ENCODE measurements around the gene ALCAM. TPM values are rescaled to one million over a fixed set of nuclear protein-coding genes. Genes with fewer than 3 reads are reported as not detected.

Gene ALCAM
- polyA plus RNA-seq, 4 donors, result 106 to 235 (median 159) TPM

DNA sequence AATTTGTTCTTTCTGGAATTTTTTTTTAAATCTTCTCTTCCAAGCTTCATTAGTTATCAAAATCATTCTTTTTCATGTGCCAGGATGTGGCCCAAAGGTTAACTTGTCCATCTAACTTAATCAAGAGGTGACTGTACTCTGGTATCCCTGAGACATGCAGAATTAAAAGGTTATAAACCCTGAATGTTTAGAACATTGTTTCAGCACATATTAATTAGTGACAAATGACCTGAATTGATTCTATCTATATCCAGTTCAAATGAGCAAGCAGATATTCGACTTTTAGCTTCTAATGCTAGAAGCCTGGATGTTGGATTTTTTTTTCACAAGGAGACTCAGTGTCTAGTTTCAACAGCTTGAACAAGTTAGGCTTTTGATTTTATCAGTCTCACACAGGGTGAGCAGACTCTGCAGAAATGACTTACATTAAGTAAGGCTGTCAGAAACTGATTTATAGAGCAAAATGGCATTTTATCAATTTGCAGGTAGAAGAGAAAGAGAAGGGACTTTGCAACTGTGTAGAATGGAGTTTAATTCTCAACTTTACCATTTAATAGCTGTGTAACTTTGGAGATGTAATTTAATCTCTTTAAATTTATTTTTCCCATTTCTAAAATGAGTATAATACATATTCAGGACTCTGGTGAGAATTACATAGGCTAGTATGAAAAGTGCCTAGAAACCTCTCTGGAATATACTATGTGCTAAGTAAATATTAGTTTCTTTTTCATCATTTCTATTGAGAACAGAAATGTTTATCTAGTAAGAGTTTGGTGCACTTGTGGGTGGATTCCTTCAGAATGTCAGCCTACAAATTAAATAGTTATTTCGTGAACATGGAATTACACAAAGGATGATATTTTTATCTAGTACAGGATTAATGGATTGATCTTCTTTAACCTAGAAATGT lies 100.0 kb downstream of the ALCAM start:
- DNase-seq (ENCODE audit: low read depth in 4 of 4, low spot score in 3 of 4), result no peak

GRCh38 chr3:105470851-105471250 lies 104.1 kb downstream of the ALCAM start:
- no peak for DNase-seq (ENCODE audit: low read depth in 4 of 4, low spot score in 3 of 4)

GRCh38 chr3:105473521-105474223 lies 107.0 kb downstream of the ALCAM start:
- no peak for DNase-seq (ENCODE audit: low read depth in 4 of 4, low spot score in 3 of 4)

DNA sequence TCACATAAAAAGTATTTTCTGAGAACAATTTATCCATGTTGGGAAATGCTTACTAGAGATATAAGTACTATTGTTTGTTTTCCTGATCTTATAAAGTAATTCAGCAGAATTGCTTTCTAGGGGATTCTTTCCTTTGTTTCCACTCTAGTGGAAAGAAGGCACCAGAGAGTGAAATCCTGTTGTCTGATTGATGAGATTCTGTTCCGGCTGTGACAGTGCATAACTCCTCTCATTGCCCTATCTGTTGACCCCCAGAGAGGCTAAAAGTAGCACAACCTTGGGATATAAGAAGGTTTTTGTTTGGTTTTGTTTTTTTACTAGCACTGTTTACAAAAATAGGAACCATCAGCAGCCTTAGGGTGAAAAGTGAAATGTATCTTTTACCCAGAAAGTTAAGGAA lies 114.1 kb downstream of the ALCAM start:
- peak in 1 of 4 donors; percentile 21 for DNase-seq (ENCODE audit: low read depth in 4 of 4, low spot score in 3 of 4)

DNA sequence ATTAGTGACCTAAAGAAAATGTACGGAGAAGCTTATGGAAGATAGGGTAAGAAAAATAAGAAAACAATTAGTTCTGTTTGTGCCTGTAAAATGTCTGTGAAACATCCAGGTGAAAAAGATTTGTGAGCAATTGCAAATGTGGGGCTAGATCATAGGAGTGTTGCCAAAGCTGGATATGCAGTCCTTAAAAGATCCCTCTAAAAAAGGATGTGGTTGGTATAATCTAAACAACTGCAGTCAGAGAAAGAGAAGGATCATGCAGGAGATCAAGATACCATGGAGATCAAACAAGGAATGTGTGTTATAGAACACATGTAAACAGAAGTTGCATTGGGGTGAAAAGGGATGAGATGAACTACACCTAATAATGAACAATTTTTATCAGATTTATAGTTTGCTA lies 116.8 kb downstream of the ALCAM start:
- no peak for DNase-seq (ENCODE audit: low read depth in 4 of 4, low spot score in 3 of 4)

DNA sequence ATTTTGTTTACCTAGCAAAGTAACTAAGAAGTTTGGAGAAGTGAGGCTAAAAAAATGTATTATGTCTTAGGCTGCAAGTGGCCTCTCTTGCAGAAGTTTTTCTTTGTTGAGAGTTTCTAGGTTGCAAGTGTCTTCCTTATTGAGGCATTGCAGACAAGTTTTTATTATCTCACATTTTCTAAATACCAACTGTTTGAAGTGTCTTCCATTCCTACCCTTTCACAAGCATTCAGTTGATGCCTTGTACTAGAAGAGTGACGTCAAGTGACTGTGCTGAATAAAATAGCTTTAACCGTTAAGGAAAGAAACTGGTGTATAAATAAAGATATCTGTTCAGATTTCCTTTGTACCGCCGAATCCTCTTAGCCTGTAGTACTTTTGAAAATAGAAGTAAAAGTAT lies 123.3 kb downstream of the ALCAM start:
- no peak for DNase-seq (ENCODE audit: low read depth in 4 of 4, low spot score in 3 of 4)

DNA sequence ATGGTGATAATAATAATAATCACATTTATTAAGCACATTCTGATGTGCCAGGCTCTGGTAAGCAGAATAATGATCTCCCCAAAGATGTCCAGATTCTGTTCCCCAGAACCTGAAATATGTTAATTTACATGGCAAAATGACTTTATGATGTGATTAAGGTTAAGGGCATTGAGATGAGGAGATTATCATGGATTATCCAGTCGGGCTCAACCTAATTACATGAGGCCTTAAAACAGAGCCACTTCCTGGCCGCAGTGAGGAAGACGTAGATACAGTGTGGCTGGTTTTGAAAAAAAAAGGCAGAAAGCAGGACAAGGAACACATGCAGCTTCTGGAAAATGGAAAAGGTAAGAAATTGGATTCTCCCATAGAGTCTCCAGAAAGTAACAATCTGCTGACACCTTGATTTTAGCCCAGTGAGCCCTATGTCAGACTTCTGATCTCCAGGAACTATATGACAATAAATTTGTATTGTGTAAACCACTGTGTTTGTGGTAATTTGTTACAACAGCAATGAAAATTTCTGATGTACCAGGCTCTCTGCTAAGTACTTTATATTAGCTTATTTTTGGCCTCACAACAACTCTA lies 126.7 kb downstream of the ALCAM start:
- no peak for DNase-seq (ENCODE audit: low read depth in 4 of 4, low spot score in 3 of 4)

- no peak for DNase-seq (ENCODE audit: low read depth in 4 of 4, low spot score in 3 of 4)
Observed at GRCh38 chr3:105495021-105495420, 128.3 kb downstream of the ALCAM start.

DNA sequence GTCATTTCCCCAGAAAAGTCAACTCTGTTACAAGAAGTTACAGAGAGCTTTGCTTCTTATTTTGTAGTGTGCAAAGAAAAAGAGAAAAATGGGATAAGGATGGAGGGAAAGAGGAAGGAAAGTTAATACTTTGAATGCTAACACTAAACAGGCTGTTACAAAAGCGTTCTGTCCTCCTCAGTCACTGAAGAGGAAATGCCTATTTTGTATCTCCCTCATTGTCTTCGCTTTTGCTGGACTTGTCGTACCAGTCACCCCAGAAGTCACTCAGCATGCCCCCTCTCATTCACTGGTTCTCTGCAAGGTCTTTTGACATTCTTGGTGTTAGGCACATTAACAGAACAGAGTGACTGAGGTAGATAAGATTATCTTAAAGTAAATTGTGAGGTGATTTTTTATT lies 129.6 kb downstream of the ALCAM start:
- no peak for DNase-seq (ENCODE audit: low read depth in 4 of 4, low spot score in 3 of 4)

- DNase-seq (ENCODE audit: low read depth in 4 of 4, low spot score in 3 of 4), result no peak
Observed at GRCh38 chr3:105497386-105497785, 130.7 kb downstream of the ALCAM start.

DNA sequence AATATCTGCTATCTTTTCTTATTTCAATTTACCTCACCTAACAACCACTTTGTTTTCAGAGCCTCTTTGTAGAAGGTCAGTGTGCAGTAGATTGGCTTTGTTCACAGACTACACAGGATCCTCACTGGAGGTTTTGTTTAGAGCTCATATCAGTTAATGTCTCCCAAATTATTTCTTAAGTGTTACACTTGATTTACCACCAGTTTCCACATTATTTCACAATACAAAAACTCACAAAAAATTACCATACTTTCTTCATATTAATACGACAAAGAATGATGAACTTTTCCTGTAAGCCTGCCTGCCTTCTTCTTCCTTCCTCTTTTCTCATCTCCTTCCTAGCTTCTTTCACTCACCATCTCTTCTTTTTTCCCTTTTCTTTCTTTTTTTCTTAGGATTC lies 133.3 kb downstream of the ALCAM start:
- DNase-seq (ENCODE audit: low read depth in 4 of 4, low spot score in 3 of 4), result no peak

DNA sequence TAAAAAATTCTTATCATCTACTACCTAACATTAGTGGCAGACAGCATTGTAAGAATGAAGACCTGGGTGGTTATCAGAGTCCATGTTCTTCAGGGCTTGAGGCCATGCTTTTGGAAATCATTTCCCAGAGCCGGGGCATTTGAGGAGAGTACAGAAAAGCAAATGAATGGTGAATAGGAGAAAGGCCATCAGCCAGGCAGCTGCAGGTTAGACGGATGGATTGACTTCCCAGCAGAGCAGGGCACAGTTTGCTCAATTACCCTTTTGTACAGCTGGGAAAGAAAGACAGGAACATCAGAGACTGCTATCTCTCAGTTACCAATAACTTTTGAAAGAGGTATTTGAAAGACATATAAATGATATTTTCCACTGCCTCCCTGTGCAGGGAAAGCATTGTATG lies 135.6 kb downstream of the ALCAM start:
- no peak for DNase-seq (ENCODE audit: low read depth in 4 of 4, low spot score in 3 of 4)

DNA sequence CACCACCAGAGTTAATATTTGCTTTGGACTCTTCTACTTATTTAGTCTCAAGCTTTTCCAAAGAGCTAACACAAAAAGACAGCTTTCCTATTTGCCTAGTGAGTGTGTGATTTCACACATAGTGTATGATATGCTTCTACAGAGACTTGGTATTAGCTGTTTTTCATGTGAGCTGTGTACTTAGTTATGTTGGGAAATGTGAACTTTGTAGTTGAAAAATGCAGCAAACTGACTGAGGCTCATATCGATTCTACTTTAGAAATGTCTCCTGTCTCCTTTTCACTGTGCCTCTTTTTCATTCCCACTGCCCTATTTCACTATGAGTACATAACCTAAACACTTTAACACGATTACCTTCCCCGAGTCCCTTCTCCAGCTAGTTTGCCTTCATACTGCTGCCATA lies 136.5 kb downstream of the ALCAM start:
- DNase-seq (ENCODE audit: low read depth in 4 of 4, low spot score in 3 of 4), result no peak

GRCh38 chr3:105504440-105504951 lies 137.8 kb downstream of the ALCAM start:
- no peak for DNase-seq (ENCODE audit: low read depth in 4 of 4, low spot score in 3 of 4)

GRCh38 chr3:105505170-105505569 lies 138.5 kb downstream of the ALCAM start:
- no peak for DNase-seq (ENCODE audit: low read depth in 4 of 4, low spot score in 3 of 4)

DNA sequence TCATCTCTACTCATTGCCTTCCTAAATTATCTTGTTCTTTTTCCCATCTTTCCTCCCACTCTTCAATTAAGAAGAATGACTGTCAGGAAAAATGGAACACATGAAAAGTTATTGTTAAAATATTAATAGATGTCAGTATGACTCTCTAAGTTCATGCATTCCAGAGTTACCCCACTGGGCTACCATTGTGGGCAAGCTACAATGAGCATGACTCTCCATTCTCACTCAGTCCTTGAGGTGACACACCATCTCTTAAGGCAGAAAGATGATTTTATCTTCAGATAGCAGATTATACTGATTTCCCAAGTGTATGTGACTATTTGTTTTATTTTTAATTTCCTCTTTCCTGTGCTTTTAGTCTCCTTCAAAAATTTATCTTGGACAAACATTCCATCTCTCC lies 144.3 kb downstream of the ALCAM start:
- DNase-seq (ENCODE audit: low read depth in 4 of 4, low spot score in 3 of 4), result no peak

DNA sequence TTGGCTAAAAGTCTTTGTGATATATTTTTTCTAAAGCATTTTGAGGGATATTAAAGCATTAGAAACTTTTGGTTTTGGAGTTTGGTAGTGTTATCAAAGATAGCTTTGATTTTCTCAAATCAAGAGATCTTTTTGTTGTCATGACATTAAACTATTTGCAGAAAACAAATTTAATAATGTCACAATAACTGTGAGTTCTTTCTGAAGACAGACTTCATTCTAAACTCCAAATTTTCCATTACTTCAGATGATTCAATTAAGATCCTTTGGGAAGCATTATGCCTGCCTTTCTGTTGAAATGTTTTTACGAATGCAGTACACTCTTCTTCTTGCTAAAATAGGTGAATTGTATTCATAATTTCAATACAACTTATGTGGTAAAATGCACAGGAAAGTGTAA lies 145.4 kb downstream of the ALCAM start:
- DNase-seq (ENCODE audit: low read depth in 4 of 4, low spot score in 3 of 4), result no peak

- DNase-seq (ENCODE audit: low read depth in 4 of 4, low spot score in 3 of 4), result no peak
Observed at GRCh38 chr3:105513042-105513441, 146.3 kb downstream of the ALCAM start.

- no peak for DNase-seq (ENCODE audit: low read depth in 4 of 4, low spot score in 3 of 4)
Observed at GRCh38 chr3:105513886-105514285, 147.2 kb downstream of the ALCAM start.

DNA sequence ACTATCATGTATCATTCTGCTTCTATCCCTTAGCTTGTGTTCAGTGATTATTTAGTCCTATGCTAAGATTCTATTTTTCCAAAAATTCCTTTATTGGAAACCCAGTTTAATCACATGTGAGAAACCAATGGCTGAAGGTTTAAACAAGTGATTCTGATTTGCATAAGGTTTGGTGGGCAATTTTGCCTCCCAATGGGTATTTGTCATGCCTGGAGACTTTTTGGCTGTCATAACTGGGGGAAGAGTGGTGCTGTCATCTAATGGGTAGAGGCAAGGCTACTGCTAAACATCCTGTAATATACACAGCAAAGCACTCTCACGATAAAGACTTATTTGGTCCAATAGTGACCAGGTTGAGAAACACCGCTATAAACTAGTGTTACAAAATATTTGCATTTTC lies 148.7 kb downstream of the ALCAM start:
- DNase-seq (ENCODE audit: low read depth in 4 of 4, low spot score in 3 of 4), result no peak

- no peak for DNase-seq (ENCODE audit: low read depth in 4 of 4, low spot score in 3 of 4)
Observed at GRCh38 chr3:105516972-105517371, 150.3 kb downstream of the ALCAM start.

Data from left renal pelvis (tissue), 4 donors.